ENCODE data around the gene LARGE1.
"Not testable (repeated sequence)": the region's sequence is repeated elsewhere in the genome, so short reads cannot be mapped to it uniquely, and the experiment has no call there.

Gene LARGE1

GRCh38 chr22:33883561-33883960 lies 36.7 kb downstream of the LARGE1 start:
- no peak for DNase-seq

- no peak for DNase-seq
Measured at GRCh38 chr22:33882991-33883390, 37.3 kb downstream of the LARGE1 start.

- DNase-seq = no peak
Measured at GRCh38 chr22:33880986-33881385, 39.3 kb downstream of the LARGE1 start.

- DNase-seq = no peak
Measured at GRCh38 chr22:33879796-33880195, 40.5 kb downstream of the LARGE1 start.

GRCh38 chr22:33875316-33875715 lies 45.0 kb downstream of the LARGE1 start:
- DNase-seq = no peak

- no peak for DNase-seq
Measured at GRCh38 chr22:33874206-33874605, 46.1 kb downstream of the LARGE1 start.

GRCh38 chr22:33873666-33874065 lies 46.6 kb downstream of the LARGE1 start:
- no peak for DNase-seq

- no peak for DNase-seq
Measured at GRCh38 chr22:33873186-33873585, 47.1 kb downstream of the LARGE1 start.

- DNase-seq = no peak
Measured at GRCh38 chr22:33871935-33872334, 48.3 kb downstream of the LARGE1 start.

- no peak for DNase-seq
Measured at GRCh38 chr22:33869946-33870345, 50.3 kb downstream of the LARGE1 start.

GRCh38 chr22:33867971-33868370 lies 52.3 kb downstream of the LARGE1 start:
- DNase-seq = no peak

- DNase-seq = no peak
Measured at GRCh38 chr22:33867118-33867866, 53.0 kb downstream of the LARGE1 start.

GRCh38 chr22:33866511-33866910 lies 53.8 kb downstream of the LARGE1 start:
- DNase-seq = no peak

- no peak for DNase-seq
Measured at GRCh38 chr22:33865996-33866395, 54.3 kb downstream of the LARGE1 start.

GRCh38 chr22:33865248-33865647 lies 55.0 kb downstream of the LARGE1 start:
- no peak for DNase-seq

GRCh38 chr22:33864723-33865130 lies 55.5 kb downstream of the LARGE1 start:
- DNase-seq = no peak

- DNase-seq = no peak
Measured at GRCh38 chr22:33861216-33861875, 58.9 kb downstream of the LARGE1 start.

GRCh38 chr22:33860386-33860785 lies 59.9 kb downstream of the LARGE1 start:
- no peak for DNase-seq

- DNase-seq = no peak
Measured at GRCh38 chr22:33859311-33859710, 61.0 kb downstream of the LARGE1 start.

GRCh38 chr22:33858653-33859052 lies 61.6 kb downstream of the LARGE1 start:
- DNase-seq = not testable (repeated sequence)

- DNase-seq = not testable (repeated sequence)
Measured at GRCh38 chr22:33857767-33858166, 62.5 kb downstream of the LARGE1 start.

GRCh38 chr22:33854724-33855123 lies 65.6 kb downstream of the LARGE1 start:
- DNase-seq = no peak

- DNase-seq = no peak
Measured at GRCh38 chr22:33853200-33854097, 66.8 kb downstream of the LARGE1 start.
